Measurements from ENCODE around the gene SLC25A41. TPM values are rescaled to one million over a fixed set of nuclear protein-coding genes. Genes with fewer than 3 reads are reported as not detected.

SLC25A41 gene
- total RNA-seq = 0.53 TPM

DNA sequence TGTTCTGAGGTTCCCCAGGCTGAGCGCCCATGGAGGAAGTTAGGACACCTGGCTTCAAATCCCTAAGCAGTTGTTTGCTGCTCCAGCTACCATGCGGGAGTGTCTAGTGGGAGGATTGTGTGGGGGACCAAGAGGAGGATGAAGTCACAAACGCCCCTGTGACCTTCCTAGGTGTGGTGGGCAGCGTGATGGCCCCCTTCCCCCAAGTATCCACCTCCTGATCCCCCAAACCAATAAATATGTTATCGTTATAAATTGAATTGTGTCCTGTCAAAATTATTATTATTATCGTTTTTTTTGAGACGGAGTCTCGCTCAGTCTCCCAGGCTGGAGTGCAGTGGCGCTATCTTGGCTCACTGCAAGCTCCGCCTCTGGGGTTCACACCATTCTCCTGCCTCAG lies at the start of gene SLC25A41:
Gene SLC25A41 (minus strand): TSS at position 101 of the 400 bp plus-strand sequence. CDS start 70 bp downstream, at position 31.

GRCh38 chr19:6481541-6482342 lies 48.2 kb upstream of the SLC25A41 start, which contains the start of gene DENND1C:
TSS of gene DENND1C (minus strand) at chr19:6481787. CDS start at chr19:6481695, 92 bp downstream.

DNA sequence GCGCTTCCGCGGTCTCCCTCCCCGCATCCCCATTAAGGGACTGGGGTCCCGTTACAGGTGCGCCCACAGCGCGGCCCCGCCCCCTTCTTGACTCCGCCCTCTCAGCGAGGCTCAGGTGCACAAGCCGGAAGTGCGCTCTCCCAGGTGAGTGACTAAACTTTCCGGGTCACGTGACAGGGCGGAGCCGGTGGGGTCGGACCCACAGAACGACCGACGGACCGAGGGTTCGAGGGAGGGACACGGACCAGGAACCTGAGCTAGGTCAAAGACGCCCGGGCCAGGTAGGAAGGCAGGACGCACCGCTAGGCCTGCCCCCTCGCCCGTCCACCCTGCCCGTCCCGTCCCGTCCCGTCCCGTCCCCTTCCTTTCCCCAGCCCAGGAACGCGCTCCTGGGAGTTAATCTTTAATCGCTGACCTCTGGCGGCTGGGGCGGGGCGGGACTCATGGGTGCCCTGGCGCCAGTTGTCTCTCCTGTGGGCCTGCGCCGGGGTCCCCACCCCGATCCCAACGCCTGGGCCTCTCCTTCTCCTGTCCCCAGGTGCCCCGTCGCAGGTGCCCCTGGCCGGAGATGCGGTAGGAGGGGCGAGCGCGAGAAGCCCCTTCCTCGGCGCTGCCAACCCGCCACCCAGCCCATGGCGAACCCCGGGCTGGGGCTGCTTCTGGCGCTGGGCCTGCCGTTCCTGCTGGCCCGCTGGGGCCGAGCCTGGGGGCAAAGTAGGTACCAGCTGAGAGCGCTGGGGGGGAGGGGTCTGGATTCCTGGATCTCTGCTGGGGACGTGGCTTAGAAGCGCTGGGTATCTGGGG lies 30.7 kb upstream of the SLC25A41 start, which contains the start of gene CRB3:
Gene CRB3 (plus strand): TSS at position 202 of the 804 bp plus-strand sequence. CDS start 431 bp downstream, at position 633.

GRCh38 chr19:6459262-6460098 lies 25.9 kb upstream of the SLC25A41 start, which contains the start of gene SLC25A23:
TSS of gene SLC25A23 (minus strand) at chr19:6459792. CDS start at chr19:6459628, 164 bp downstream.

DNA sequence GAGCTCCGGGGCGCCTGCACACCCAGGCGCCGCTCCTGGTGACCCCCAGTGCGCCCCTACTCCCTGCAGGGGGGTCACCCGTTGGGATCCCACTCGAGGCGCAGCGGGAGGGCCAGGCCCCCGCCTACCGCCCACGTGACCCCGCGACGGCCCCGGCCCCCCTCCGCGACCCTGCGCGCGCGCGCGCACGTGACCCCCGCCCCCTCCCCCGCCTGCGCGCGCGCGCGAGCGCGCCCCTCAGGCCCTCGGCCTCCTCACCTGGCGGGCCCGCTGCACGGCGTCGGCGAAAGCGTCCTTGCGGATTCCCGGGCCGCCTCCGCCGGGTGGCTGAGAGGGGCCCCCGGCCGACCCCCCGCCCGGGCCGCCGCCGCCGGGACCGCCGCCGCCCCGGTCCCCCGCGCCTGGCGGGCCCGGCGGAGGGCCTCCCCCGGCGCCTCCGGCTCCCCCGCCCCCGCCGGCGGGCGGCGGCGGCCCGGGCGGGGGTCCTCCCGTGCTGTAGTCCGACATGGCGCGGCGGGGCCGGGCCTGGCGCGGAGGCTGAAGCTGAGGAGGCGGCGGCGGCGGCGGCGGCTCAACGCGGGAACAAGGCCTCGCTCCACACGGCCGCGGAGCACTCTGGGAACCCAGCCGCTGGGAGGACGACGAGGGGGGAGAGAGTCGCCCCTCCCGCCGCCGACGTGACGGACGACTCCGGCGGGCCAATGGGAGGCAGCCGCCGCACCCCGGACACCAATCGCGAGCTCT lies 9.2 kb downstream of the SLC25A41 start, which contains the start of gene KHSRP:
Gene KHSRP (minus strand): TSS at position 617 of the 744 bp plus-strand sequence. CDS start 110 bp downstream, at position 507.

DNA sequence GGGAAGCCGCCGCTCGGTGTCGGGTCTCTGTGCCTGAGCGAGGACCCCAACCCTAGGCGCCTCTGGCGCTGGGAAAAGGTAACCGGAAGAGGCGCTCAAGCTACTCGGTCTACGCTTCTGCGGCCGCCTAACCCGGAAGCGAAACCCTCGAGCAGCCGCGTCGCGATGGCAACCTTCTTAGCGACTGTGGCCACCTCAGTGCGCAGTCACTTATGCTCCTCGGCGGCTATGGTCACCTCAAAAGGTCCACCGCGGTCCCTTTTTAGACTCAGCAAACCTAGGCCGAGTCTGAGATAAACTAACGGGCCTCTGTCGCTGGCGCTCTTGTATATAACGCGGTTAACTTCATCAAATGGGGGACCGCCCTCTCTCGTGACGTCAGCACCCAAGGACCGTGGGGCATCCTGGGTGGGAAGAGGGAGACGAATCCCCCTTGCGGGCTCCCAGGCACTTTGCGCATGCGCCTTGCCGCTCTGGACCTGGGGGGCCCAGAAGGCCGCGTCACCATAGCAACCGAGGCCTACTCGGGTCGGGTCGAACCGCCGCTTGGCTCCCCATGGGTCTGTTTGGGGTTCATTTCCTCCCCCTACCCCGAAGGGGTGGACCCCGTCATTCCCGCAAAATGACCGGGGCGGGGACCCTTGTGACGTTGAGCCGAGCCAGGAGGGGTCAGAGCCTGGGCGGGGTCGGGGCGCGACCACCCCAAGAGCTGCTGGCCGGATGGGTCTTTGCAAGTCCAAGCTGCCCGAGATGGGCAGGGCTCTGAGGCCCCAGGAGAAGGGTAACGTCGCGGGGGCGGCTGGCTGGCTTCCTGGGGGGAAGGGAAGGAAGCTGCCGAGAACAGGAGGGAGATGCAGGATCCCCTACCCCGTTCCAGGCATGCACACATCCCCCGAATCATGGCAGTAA lies 40.2 kb downstream of the SLC25A41 start, which contains the start of gene GTF2F1:
Gene GTF2F1 (minus strand): TSS at position 91 of the 909 bp plus-strand sequence. CDS start 169 bp downstream, outside the sequence.

Small RNAs within 50 kb of the gene (small RNA-seq; reads per million reads assigned to genes)
- gene MIR6790 (ENCODE audit: low replicate concordance) (not detected), gene MIR6885 (ENCODE audit: low replicate concordance) (not detected)

Other genes starting within 250 kb of the SLC25A41 start
- 31.1 TPM for gene MLLT1, start 153.8 kb downstream of the SLC25A41 start, total RNA-seq
- gene ACER1, start 100.2 kb downstream of the SLC25A41 start, total RNA-seq = not detected
- gene CLPP, start 72.2 kb downstream of the SLC25A41 start, total RNA-seq = 43.0 TPM
- 147 TPM for gene ALKBH7, start 61.0 kb downstream of the SLC25A41 start, total RNA-seq
- gene PSPN, start 57.8 kb downstream of the SLC25A41 start, total RNA-seq = 2.5 TPM
- 59.6 TPM for gene GTF2F1, start 40.6 kb downstream of the SLC25A41 start, total RNA-seq
- 186 TPM for gene KHSRP, start 9.0 kb downstream of the SLC25A41 start, total RNA-seq
- 59.8 TPM for gene SLC25A23, start 26.0 kb upstream of the SLC25A41 start, total RNA-seq
- 57.0 TPM for gene CRB3, start 30.5 kb upstream of the SLC25A41 start, total RNA-seq
- gene DENND1C, start 48.0 kb upstream of the SLC25A41 start, total RNA-seq = 2.2 TPM
- 17.9 TPM for gene TUBB4A, start 68.5 kb upstream of the SLC25A41 start, total RNA-seq
- gene TNFSF9, start 97.3 kb upstream of the SLC25A41 start, total RNA-seq = 0.76 TPM
- 0.29 TPM for gene CD70, start 157.4 kb upstream of the SLC25A41 start, total RNA-seq
- 0.70 TPM for gene TNFSF14, start 236.4 kb upstream of the SLC25A41 start, total RNA-seq